NCI-H2107 treated with DMSO at 0.1 percent for 48 hours (cell line): ENCODE measurements around the gene ECE1.
A peak's percentile ranks its signal among the peaks of the same experiment; 100 is the strongest.
"Not testable (repeated sequence)": the region's sequence is repeated elsewhere in the genome, so short reads cannot be mapped to it uniquely, and the experiment has no call there.

Source experiments
- DNase-seq: peaks from one replicate; lab custom pipeline; 2025; ENCODE audit not compliant: unreplicated experiment; lab: John Stamatoyannopoulos, UW

The ECE1 gene

GRCh38 chr1:21292984-21293536 is 2.8 kb upstream of the ECE1 start:
- DNase-seq = no peak

- DNase-seq = no peak
Observed at GRCh38 chr1:21292503-21292983, 2.3 kb upstream of the ECE1 start.

GRCh38 chr1:21291964-21292363 is 1.7 kb upstream of the ECE1 start:
- no peak for DNase-seq

GRCh38 chr1:21291184-21291583 is 921 bp upstream of the ECE1 start:
- no peak for DNase-seq

GRCh38 chr1:21290546-21290944 is 282 bp upstream of the ECE1 start:
- DNase-seq = no peak

GRCh38 chr1:21289127-21289526 is 1.1 kb downstream of the ECE1 start:
- no peak for DNase-seq

- DNase-seq = no peak
Observed at GRCh38 chr1:21287905-21288514, 2.3 kb downstream of the ECE1 start.

GRCh38 chr1:21285386-21285785 is 4.9 kb downstream of the ECE1 start:
- DNase-seq = not testable (repeated sequence)

GRCh38 chr1:21285055-21285372 is 5.2 kb downstream of the ECE1 start:
- no peak for DNase-seq

- DNase-seq = peak; percentile 25
Observed at GRCh38 chr1:21284206-21285054, 5.8 kb downstream of the ECE1 start.

- no peak for DNase-seq
Observed at GRCh38 chr1:21283524-21283923, 6.7 kb downstream of the ECE1 start.

GRCh38 chr1:21282020-21282419 is 8.2 kb downstream of the ECE1 start:
- not testable (repeated sequence) for DNase-seq

GRCh38 chr1:21280482-21280881 is 9.8 kb downstream of the ECE1 start:
- DNase-seq = no peak

- no peak for DNase-seq
Observed at GRCh38 chr1:21280011-21280471, 10.2 kb downstream of the ECE1 start.

- no peak for DNase-seq
Observed at GRCh38 chr1:21278860-21279845, 11.1 kb downstream of the ECE1 start.

GRCh38 chr1:21278208-21278859 is 11.9 kb downstream of the ECE1 start:
- DNase-seq = no peak

- DNase-seq = no peak
Observed at GRCh38 chr1:21277180-21277579, 13.1 kb downstream of the ECE1 start.

- no peak for DNase-seq
Observed at GRCh38 chr1:21272540-21272939, 17.7 kb downstream of the ECE1 start.

GRCh38 chr1:21271550-21271949 is 18.7 kb downstream of the ECE1 start:
- no peak for DNase-seq

GRCh38 chr1:21270086-21270689 is 20.1 kb downstream of the ECE1 start:
- DNase-seq = no peak
